ENCODE measurements around the gene OR8H2. TPM values are rescaled to one million over a fixed set of nuclear protein-coding genes. Genes with fewer than 3 reads are reported as not detected.

OR8H2 gene
- total RNA-seq: not detected in 2 replicates

GRCh38 chr11:56103210-56103737, at the start of gene OR8H2:
OR8H2 (plus strand) TSS chr11:56103687; CDS start chr11:56105043, 1,356 bp downstream.

GRCh38 chr11:56093008-56093407, 10.5 kb upstream of the OR8H2 start, which contains the start of gene OR8I2:
OR8I2 (plus strand) TSS chr11:56093308; CDS start chr11:56093308, 0 bp downstream.

GRCh38 chr11:56122073-56122472, 18.6 kb downstream of the OR8H2 start, which contains the start of gene OR8H3:
OR8H3 (plus strand) TSS chr11:56122373; CDS start chr11:56122373, 0 bp downstream.

GRCh38 chr11:56140151-56140661, 36.7 kb downstream of the OR8H2 start, which contains the start of gene OR8J3:
OR8J3 (minus strand) TSS chr11:56140201; CDS start chr11:56137718, 2,483 bp downstream.

Small RNA genes lying within 50 kb of the gene (small RNA-seq; reads per million reads assigned to genes)
- gene OR8I4P: not detected

Other genes with a start within 250 kb of the OR8H2 start
- gene TRIM51, start 220.4 kb upstream of the OR8H2 start, total RNA-seq: not detected in 2 replicates
- gene OR5W2, start 189.1 kb upstream of the OR8H2 start, total RNA-seq: not detected in 2 replicates
- not detected in 2 replicates for gene OR5I1, start 167.3 kb upstream of the OR8H2 start, total RNA-seq
- gene OR10AG1, start 133.7 kb upstream of the OR8H2 start, total RNA-seq: not detected in 2 replicates
- not detected in 2 replicates for gene OR5F1, start 109.1 kb upstream of the OR8H2 start, total RNA-seq
- not detected in 2 replicates for gene OR5AS1, start 76.0 kb upstream of the OR8H2 start, total RNA-seq
- not detected in 2 replicates for gene OR8I2, start 10.4 kb upstream of the OR8H2 start, total RNA-seq
- not detected in 2 replicates for gene OR8H3, start 18.7 kb downstream of the OR8H2 start, total RNA-seq
- not detected in 2 replicates for gene OR8J3, start 36.5 kb downstream of the OR8H2 start, total RNA-seq
- gene OR8K5, start 56.6 kb downstream of the OR8H2 start, total RNA-seq: not detected in 2 replicates
- gene OR5J2, start 72.9 kb downstream of the OR8H2 start, total RNA-seq: not detected in 2 replicates
- gene OR5T2, start 130.6 kb downstream of the OR8H2 start, total RNA-seq: not detected in 2 replicates
- gene OR5T3, start 148.6 kb downstream of the OR8H2 start, total RNA-seq: not detected in 2 replicates
- not detected in 2 replicates for gene OR5T1, start 170.5 kb downstream of the OR8H2 start, total RNA-seq
- not detected in 2 replicates for gene OR8H1, start 188.6 kb downstream of the OR8H2 start, total RNA-seq
- not detected in 2 replicates for gene OR8K3, start 211.5 kb downstream of the OR8H2 start, total RNA-seq
- not detected in 2 replicates for gene OR8K1, start 242.4 kb downstream of the OR8H2 start, total RNA-seq

Measured in articular chondrocyte of knee joint (primary cell).